HUES6 (cell line): ENCODE data around the gene FARP1.

ENCODE experiments used
- H3K27ac ChIP-seq: 2 replicates; pipeline ENCODE4 v1.7.0; 2013; ENCODE audit warnings: low read depth, mild to moderate bottlenecking, low read length, inconsistent platforms
- H3K27me3 ChIP-seq: 2 replicates; pipeline ENCODE4 v1.6.1; 2013; ENCODE audit warnings: low read length; ENCODE audit not compliant: control insufficient read depth, insufficient read depth
- H3K36me3 ChIP-seq: 2 replicates; pipeline ENCODE4 v1.6.1; 2013; ENCODE audit warnings: low read length; ENCODE audit not compliant: control insufficient read depth, insufficient read depth
- H3K4me1 ChIP-seq: 2 replicates; pipeline ENCODE4 v1.6.1; 2013; ENCODE audit warnings: low read length; ENCODE audit not compliant: control insufficient read depth, insufficient read depth
- H3K4me3 ChIP-seq: 2 replicates; pipeline ENCODE4 v1.5.1; 2013; ENCODE audit warnings: low read depth, low read length
- H3K9ac ChIP-seq: one replicate; pipeline ENCODE4 v1.6.1; 2013; ENCODE audit warnings: mild to moderate bottlenecking, low read length
- H3K9me3 ChIP-seq: 2 replicates; pipeline ENCODE4 v1.6.1; 2013; ENCODE audit warnings: low read depth, low read length; ENCODE audit not compliant: control insufficient read depth, insufficient read depth

FARP1 gene

DNA sequence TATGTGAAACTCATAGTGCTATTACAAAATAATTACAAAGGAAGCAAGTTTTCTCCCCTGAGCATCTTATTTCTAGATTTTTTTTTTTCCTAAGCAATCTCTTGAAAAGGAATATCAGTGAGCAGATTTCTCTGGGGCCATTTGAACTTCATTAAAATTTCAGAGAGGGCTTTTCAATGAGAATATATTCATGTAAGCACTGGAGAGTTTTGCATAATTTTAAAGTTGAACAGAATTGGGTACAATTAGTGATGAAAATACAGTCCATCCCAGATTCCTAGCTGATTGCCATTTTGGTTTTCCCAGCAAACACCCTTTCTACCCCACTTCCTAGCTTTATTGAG lies 101.0 kb downstream of the FARP1 start:
- Histone ChIP-seq H3K4me1 (peaks cover 7% of the 10 kb centered on the region), H3K4me3 (no peak overlapping the region), H3K9ac (no peak overlapping the region), H3K27me3 (no peaks in the 10 kb centered on the region), H3K9me3 (no peaks in the 10 kb centered on the region), H3K36me3 (no peaks in the 10 kb centered on the region), H3K27ac (no peak overlapping the region)

DNA sequence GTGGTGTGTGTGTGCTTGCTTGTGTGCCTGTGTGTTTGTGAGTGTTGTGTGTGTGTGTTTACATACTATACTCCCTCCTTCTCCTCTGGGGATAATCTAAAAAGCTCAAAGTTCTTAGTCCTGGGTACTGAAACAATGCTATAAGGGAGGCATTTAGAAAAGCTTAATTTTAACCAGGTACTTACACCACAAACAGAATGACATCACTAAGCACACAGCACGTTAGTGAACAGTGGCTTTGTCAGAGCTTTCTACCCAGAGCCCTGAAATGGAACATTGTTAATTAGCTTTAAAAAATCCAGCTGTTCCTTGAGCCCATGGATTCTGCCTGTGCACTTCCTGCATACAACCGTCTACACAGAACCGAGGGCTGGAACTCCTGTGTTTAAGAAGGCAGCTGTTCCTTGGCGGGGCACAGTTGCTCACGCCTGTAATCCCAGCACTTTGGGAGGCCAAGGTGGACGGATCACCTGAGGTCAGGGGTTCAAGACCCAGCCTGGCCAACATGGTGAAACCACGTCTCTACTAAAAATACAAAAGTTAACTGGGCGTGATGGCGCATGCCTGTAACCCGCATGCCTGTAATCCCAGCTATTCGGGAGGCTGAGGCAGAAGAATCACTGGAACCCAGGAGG lies 103.8 kb downstream of the FARP1 start:
- H3K36me3 ChIP-seq, result no peaks in the 10 kb centered on the region
- H3K4me1 ChIP-seq, result no peaks in the 10 kb centered on the region
- H3K4me3 ChIP-seq, result no peak overlapping the region
- H3K27ac ChIP-seq, result no peak overlapping the region
- H3K9me3 ChIP-seq, result no peaks in the 10 kb centered on the region
- no peak overlapping the region for H3K9ac ChIP-seq
- H3K27me3 ChIP-seq, result no peaks in the 10 kb centered on the region

DNA sequence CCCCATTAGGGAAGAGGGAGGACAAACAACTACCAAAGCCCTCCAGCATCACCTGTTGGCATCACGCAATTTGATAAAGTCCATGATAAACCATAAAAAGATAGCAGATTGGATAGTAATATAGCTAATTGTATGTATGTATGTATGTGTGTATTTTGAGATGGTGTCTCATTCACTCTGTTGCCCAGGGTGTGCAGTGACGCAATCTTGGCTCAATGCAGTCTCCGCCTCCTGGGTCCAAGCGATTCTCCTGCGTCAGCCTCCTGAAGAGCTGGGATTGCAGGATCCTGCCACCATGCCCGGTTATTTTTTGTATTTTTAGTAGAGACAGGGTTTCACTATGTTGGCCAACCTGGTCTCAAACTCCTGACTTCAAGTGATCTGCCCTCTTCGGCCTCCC lies 108.8 kb downstream of the FARP1 start:
- no peak overlapping the region for H3K27ac ChIP-seq
- H3K4me3 ChIP-seq, result no peak overlapping the region
- H3K9ac ChIP-seq, result no peak overlapping the region
- no peaks in the 10 kb centered on the region for H3K9me3 ChIP-seq
- no peaks in the 10 kb centered on the region for H3K36me3 ChIP-seq
- H3K4me1 ChIP-seq, result peaks cover 11% of the 10 kb centered on the region; the same call in 1 of the 2 replicates
- H3K27me3 ChIP-seq, result no peaks in the 10 kb centered on the region

DNA sequence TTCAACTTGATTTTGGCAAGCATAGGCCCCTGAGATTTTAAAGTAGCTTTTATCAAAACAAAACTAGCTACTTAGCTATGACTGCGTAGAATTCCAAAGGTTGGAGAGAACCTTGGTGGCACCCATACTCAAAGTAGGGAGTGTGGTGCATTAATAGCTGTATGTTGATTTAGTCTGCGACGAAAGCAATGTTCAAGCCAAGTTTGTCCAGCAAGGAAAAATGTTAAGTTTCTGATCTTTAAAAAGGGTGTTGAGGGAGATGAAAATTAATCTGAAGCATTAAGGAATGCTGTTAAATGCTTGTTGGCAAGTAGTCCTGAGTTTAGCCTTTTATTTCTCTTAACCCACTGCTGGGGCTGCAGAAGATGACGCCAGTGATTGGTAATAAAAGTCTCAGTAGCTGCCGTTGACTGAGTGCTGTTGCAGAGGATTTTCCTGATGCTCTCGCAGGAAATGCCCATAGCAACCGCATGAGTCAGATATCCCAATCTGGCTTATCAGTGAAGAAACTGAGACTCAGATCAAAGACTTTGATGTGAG lies 110.1 kb downstream of the FARP1 start:
- no peaks in the 10 kb centered on the region for H3K9me3 ChIP-seq
- no peak overlapping the region for H3K27ac ChIP-seq
- H3K9ac ChIP-seq, result no peak overlapping the region
- no peak overlapping the region for H3K4me3 ChIP-seq
- H3K27me3 ChIP-seq, result no peaks in the 10 kb centered on the region
- H3K36me3 ChIP-seq, result no peaks in the 10 kb centered on the region
- peaks cover 11% of the 10 kb centered on the region; the same call in 1 of the 2 replicates for H3K4me1 ChIP-seq

DNA sequence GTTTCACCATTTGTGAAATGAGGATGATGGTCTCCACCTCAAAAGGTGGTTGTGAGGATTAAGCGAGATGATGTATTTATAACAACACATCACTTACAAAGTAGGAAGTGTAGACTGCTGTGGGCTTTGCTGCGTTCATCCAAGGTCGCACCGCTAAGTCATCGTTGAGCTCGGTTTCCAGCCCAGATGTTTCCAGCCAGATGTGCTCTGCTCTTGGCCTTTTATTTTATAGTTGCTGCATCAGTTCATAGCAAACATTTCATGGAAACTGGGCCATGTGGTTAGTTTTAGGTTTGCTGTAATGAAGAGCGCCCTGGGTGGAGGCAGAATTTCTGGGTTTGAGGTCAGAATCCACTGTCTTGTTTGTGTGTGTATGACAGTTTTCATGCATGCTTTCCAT lies 110.6 kb downstream of the FARP1 start:
- H3K27me3 ChIP-seq, result no peaks in the 10 kb centered on the region
- no peak overlapping the region for H3K27ac ChIP-seq
- no peaks in the 10 kb centered on the region for H3K36me3 ChIP-seq
- no peak overlapping the region for H3K9ac ChIP-seq
- peaks cover 11% of the 10 kb centered on the region; the same call in 1 of the 2 replicates for H3K4me1 ChIP-seq
- H3K4me3 ChIP-seq, result no peak overlapping the region
- no peaks in the 10 kb centered on the region for H3K9me3 ChIP-seq

DNA sequence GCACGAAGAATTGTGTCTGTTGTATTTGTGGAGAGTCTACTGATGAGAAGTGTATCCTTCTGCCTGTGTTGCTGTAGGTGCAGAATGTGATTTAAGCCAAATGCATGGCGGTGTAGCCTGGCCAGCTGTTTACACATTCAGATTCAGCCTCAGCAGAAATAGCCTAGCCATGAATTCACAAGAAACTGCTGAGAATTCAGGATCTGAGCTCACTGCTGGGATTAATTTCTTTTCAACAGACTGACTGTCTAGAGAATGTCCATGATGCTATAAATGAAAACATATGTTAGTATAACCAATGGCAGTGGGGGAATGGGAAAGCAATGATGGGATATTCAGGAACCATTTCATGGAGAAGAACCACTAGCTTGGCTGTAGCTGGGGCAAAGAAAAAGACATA lies 111.6 kb downstream of the FARP1 start:
- Histone ChIP-seq H3K27ac (no peak overlapping the region), H3K4me3 (no peak overlapping the region), H3K4me1 (peaks cover 11% of the 10 kb centered on the region; the same call in 1 of the 2 replicates), H3K9me3 (no peaks in the 10 kb centered on the region), H3K36me3 (no peaks in the 10 kb centered on the region), H3K27me3 (no peaks in the 10 kb centered on the region), H3K9ac (no peak overlapping the region)

DNA sequence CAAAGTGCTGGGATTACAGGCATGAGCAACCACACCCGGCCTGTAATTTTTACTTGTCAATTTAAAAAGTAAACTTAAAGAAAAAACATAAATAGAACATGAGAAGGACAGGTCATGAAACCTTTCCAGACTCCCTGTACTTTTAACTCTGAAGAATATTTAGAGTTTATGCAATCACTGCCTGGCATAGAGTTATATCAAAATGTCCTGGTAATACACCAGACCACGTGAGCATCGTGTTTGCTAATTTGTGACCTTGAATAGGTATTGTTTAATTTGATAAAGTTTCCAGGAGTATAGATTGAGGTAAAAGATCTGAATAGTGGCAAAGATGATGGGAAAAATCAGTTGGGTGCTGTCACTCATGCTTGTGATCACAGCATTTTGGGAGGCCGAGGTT lies 115.3 kb downstream of the FARP1 start:
- H3K4me3 ChIP-seq, result no peak overlapping the region
- H3K27me3 ChIP-seq, result no peaks in the 10 kb centered on the region
- H3K27ac ChIP-seq, result no peak overlapping the region
- H3K36me3 ChIP-seq, result no peaks in the 10 kb centered on the region
- peaks cover 10% of the 10 kb centered on the region; the same call in 1 of the 2 replicates for H3K4me1 ChIP-seq
- H3K9ac ChIP-seq, result no peak overlapping the region
- H3K9me3 ChIP-seq, result no peaks in the 10 kb centered on the region

DNA sequence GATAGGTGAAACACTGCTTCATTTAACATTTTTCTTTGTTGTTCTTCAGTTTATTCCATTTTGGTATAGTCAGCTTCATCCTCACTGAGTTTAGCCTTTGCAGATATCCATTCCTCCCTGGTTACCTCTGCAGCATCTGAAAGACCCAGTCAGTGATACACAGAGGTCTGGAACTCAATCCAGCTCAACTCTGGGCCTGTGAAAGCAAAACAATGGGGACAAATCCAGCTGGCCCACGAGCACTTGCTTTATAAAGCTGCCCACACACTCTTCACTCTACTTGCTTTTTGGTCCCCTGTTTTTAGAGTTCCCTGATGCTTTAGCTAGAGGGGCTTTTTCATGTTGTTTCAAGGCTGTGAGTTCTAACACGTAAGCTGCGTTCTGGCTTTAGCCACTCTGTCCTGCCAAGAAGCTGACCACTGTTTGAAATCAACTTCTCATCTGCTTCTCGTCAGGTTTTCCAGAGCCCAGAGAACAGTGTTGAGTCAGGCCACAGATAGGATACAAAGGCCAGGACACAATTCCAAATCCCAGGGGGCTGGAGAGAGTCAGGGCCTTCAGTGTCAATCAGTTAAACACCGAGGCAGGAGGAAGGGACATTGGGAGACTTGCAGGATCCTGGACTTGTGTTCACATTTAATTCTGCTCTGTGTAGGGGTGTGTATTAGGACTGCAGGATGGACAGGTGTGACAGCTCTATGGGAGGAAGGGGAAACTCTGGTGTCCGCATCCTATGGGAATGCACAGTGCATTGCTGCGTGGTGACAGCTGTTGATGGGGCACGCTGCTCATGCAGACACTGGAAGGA lies 117.7 kb downstream of the FARP1 start:
- Histone ChIP-seq H3K27ac (no peak overlapping the region), H3K27me3 (no peaks in the 10 kb centered on the region)

DNA sequence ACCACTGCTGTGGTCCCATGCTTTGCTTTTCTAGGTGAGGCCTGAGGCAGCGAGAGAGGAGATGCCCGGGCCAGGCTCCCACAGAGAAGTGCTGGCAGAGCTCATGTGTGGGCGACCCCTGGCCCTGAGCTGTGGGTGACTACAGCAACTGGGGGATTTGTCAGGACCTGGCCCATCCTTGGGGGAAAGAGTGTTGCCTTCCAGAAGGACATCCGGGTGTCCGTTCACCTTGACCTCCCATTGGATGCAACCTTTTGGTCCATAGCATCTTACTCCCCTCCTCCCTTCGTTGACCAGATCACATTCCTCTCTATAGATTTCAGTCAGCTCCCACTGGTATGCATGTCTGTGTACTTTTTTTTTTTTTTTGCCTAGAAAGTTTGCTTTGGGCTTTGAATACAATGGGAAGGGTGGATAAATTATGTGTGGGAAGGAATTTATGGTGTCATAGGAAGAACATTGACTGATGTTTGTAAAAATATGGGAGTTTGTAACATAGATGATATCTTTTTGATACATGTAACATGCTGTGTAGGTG lies 118.3 kb downstream of the FARP1 start:
- no peak overlapping the region for H3K9ac ChIP-seq
- 0 out of 2 replicates have a peak, but pooled peaks cover 3% of the 10 kb centered on the region for H3K4me1 ChIP-seq
- H3K36me3 ChIP-seq, result no peaks in the 10 kb centered on the region
- H3K27me3 ChIP-seq, result no peaks in the 10 kb centered on the region
- no peaks in the 10 kb centered on the region for H3K9me3 ChIP-seq
- H3K4me3 ChIP-seq, result no peak overlapping the region
- H3K27ac ChIP-seq, result no peak overlapping the region

More for the DNA sequence above, 117.7 kb downstream of the FARP1 start:
- H3K36me3 ChIP-seq, result no peaks in the 10 kb centered on the region
- H3K4me3 ChIP-seq, result no peak overlapping the region
- H3K4me1 ChIP-seq, result peaks cover 8% of the 10 kb centered on the region; the same call in 1 of the 2 replicates
- H3K9me3 ChIP-seq, result no peaks in the 10 kb centered on the region
- no peak overlapping the region for H3K9ac ChIP-seq

DNA sequence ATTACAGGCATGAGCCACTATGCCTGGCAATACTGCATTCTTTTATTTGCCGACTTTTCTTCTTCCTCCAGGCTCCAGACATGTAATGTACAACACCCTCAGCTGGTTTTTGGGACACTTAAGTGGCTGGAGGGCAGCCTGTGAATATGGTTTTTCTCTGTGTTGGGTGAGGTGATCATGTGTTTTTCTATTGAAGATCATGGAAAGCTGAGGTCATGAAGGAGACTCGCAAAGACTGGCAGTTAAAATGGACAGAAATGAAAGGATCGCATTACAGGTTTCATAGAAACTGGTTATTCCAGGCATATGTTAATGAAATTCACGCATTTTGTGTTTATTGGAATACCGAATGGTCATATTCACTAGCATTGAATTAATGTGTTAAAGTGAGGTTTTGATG lies 119.4 kb downstream of the FARP1 start:
- no peaks in the 10 kb centered on the region for H3K27me3 ChIP-seq
- H3K4me3 ChIP-seq, result no peak overlapping the region
- no peak overlapping the region for H3K9ac ChIP-seq
- H3K36me3 ChIP-seq, result no peaks in the 10 kb centered on the region
- no peak overlapping the region for H3K27ac ChIP-seq
- no peaks in the 10 kb centered on the region for H3K9me3 ChIP-seq
- H3K4me1 ChIP-seq, result peaks cover 4% of the 10 kb centered on the region; the same call in 1 of the 2 replicates

DNA sequence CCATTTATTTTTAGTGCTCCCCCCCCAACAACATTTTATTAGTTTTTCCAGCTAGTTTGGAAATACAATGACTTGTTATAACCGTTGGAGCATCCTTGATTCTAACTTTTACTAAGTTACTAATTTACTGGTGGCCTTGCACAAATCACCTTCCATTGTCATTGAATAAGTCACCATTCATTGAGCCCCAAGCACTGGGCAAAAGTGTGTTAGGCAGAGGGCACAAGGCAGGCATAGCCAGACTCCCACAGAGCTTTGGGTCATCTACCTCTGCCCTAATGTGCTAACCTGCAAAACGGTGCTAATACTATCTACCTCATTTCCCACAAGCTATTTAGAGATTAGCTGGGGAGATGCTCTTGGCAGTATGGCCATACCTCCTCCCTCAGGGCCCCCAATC lies 120.9 kb downstream of the FARP1 start:
- no peak overlapping the region for H3K27ac ChIP-seq
- no peaks in the 10 kb centered on the region for H3K9me3 ChIP-seq

More for the DNA sequence above, 120.9 kb downstream of the FARP1 start:
- no peak overlapping the region for H3K4me3 ChIP-seq
- peaks cover 8% of the 10 kb centered on the region; the same call in 1 of the 2 replicates for H3K4me1 ChIP-seq
- no peak overlapping the region for H3K9ac ChIP-seq
- H3K36me3 ChIP-seq, result 0 out of 2 replicates have a peak, but pooled peaks cover 2% of the 10 kb centered on the region
- no peaks in the 10 kb centered on the region for H3K27me3 ChIP-seq
